ENCODE data around the gene PDF.
"Not testable (repeated sequence)": the region's sequence is repeated elsewhere in the genome, so short reads cannot be mapped to it uniquely, and the experiment has no call there.

The PDF gene

GRCh38 chr16:69368866-69369265, 38.5 kb upstream of the PDF start:
- ChIA-PET CTCF (no interaction called here), POLR2A (ENCODE audit: low non-redundant PET) (no interaction called here)
- no peak for DNase-seq (ENCODE audit: low spot score)
- H3K27ac ChIP-seq, result no peak overlapping the region
- TF ChIP-seq, protein P1, sequence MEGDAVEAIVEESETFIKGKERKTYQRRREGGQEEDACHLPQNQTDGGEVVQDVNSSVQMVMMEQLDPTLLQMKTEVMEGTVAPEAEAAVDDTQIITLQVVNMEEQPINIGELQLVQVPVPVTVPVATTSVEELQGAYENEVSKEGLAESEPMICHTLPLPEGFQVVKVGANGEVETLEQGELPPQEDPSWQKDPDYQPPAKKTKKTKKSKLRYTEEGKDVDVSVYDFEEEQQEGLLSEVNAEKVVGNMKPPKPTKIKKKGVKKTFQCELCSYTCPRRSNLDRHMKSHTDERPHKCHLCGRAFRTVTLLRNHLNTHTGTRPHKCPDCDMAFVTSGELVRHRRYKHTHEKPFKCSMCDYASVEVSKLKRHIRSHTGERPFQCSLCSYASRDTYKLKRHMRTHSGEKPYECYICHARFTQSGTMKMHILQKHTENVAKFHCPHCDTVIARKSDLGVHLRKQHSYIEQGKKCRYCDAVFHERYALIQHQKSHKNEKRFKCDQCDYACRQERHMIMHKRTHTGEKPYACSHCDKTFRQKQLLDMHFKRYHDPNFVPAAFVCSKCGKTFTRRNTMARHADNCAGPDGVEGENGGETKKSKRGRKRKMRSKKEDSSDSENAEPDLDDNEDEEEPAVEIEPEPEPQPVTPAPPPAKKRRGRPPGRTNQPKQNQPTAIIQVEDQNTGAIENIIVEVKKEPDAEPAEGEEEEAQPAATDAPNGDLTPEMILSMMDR (conservative IDR thresholded peaks at IDR 0.05; ENCODE audit: low read depth), result no peak

- CTCF ChIA-PET, result no interaction called here
- TF ChIP-seq, protein P1 (conservative IDR thresholded peaks at IDR 0.05; ENCODE audit: low read depth), result no peak
- H3K27ac ChIP-seq, result no peak overlapping the region
- POLR2A ChIA-PET (ENCODE audit: low non-redundant PET), result no interaction called here
- no peak for DNase-seq (ENCODE audit: low spot score)
Measured at GRCh38 chr16:69367980-69368379, 37.6 kb upstream of the PDF start.

DNA sequence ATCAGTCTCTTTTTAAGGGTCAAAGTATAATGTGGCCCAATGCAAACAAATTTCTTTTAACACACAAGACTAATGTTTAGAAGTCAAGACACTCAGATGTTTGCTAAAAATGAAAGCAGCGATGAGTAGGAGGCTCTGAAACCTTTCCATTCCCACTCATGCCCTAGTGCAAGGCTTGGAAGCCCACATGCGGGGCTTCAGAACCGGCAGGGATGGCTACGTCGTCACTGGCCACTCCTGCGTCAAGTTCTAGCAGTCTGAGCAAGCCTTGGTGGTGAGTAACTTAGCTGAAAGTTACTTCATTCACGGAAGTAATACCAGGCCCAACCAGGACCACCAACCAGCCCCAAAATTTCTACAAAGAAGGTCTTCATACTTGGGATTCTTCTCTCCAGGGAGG, 36.0 kb upstream of the PDF start:
- CTCF ChIA-PET, result no interaction called here
- H3K27ac ChIP-seq, result no peak overlapping the region
- no peak for DNase-seq (ENCODE audit: low spot score)
- POLR2A ChIA-PET (ENCODE audit: low non-redundant PET), result no interaction called here
- TF ChIP-seq, protein P1 (conservative IDR thresholded peaks at IDR 0.05; ENCODE audit: low read depth), result no peak

DNA sequence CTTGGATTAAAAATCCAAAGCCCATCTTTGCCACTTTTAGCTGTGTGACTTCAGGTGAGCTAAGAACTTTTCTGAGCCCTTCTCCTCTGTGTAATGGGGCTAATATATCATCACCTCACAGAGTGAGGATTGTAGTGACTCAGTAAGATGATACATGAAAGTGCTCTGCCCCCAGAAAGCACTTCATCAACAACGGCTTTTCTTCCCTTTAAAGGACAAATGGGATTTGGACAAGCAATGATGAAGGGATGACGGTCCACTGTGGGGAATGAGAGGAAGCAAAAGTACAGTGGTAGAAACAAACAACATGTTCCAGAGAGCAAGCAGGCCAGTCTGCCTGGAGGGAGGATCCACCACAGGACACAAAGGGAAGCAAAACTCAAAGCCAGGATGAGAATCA, 35.5 kb upstream of the PDF start:
- H3K27ac ChIP-seq, result no peak overlapping the region
- CTCF ChIA-PET, result no interaction called here
- POLR2A ChIA-PET (ENCODE audit: low non-redundant PET), result no interaction called here
- TF ChIP-seq, protein P1 (conservative IDR thresholded peaks at IDR 0.05; ENCODE audit: low read depth), result no peak
- DNase-seq (ENCODE audit: low spot score), result no peak

DNA sequence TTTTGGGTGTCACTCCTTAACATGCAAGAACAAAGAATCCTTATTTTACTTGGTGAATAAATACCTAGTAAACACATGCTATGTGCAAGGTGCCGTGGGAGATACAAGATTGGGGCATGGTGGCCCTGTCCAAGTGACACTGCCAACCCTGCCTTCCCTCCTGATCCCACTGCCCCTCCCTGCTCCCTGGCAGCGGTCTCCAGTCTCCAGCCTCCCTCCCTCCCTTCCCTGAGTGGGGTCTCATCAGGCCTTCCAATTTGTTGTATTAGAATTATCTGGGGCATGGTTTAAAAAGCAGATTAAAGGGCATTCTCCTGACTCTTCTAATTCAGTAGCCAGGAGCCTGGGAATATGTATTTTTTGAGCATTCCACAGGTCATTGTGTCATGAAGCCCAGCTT, 33.7 kb upstream of the PDF start:
- CTCF ChIA-PET, result no interaction called here
- no peak for DNase-seq (ENCODE audit: low spot score)
- no peak overlapping the region for H3K27ac ChIP-seq
- POLR2A ChIA-PET (ENCODE audit: low non-redundant PET), result no interaction called here
- TF ChIP-seq, protein P1 (conservative IDR thresholded peaks at IDR 0.05; ENCODE audit: low read depth), result no peak

GRCh38 chr16:69363281-69363717, 32.9 kb upstream of the PDF start:
- TF ChIP-seq, protein P1 (conservative IDR thresholded peaks at IDR 0.05; ENCODE audit: low read depth), result no peak
- ChIA-PET POLR2A (ENCODE audit: low non-redundant PET) (no interaction called here), CTCF (no interaction called here)
- H3K27ac ChIP-seq, result peak overlapping the region; percentile 20
- no peak for DNase-seq (ENCODE audit: low spot score)

GRCh38 chr16:69360070-69360469, 29.7 kb upstream of the PDF start:
- POLR2A ChIA-PET (ENCODE audit: low non-redundant PET); CTCF ChIA-PET; H3K27ac ChIP-seq; DNase-seq (ENCODE audit: low spot score): not testable (repeated sequence)
